Measurements from ENCODE around the gene RFC2.

Gene RFC2

GRCh38 chr7:74286131-74286530 lies 31.9 kb upstream of the RFC2 start:
- intact Hi-C loops (cut with DNase I), result loop anchor here (5.0 kb wide), 1 partner anchor 86 kb away; no protein-coding TSS in a partner anchor
- DNase-seq, result no peak

- no peak for DNase-seq
- intact Hi-C loops (cut with DNase I), result loop anchor here (5.0 kb wide), 1 partner anchor 87 kb away; no protein-coding TSS in a partner anchor
Observed at GRCh38 chr7:74284781-74285259, 30.6 kb upstream of the RFC2 start.

GRCh38 chr7:74283858-74284447 lies 29.8 kb upstream of the RFC2 start:
- intact Hi-C loops (cut with DNase I), result no loop called here
- peak in 31 of 42 donors; percentile 18 to 82 (median 60) for DNase-seq

- DNase-seq, result peak in 9 of 42 donors; percentile 19 to 60 (median 39)
- intact Hi-C loops (cut with DNase I), result no loop called here
Observed at GRCh38 chr7:74282748-74283459, 28.7 kb upstream of the RFC2 start.

- DNase-seq, result no peak
- intact Hi-C loops (cut with DNase I), result no loop called here
Observed at GRCh38 chr7:74280985-74281384, 26.8 kb upstream of the RFC2 start.

- intact Hi-C loops (cut with DNase I), result no loop called here
- DNase-seq, result no peak
Observed at GRCh38 chr7:74277636-74278035, 23.4 kb upstream of the RFC2 start.

GRCh38 chr7:74275401-74275881 lies 21.2 kb upstream of the RFC2 start:
- DNase-seq, result peak in 7 of 42 donors; percentile 11 to 62 (median 30)
- intact Hi-C loops (cut with DNase I), result no loop called here

- intact Hi-C loops (cut with DNase I), result no loop called here
- DNase-seq, result peak in 38 of 42 donors; percentile 20 to 75 (median 56)
Observed at GRCh38 chr7:74272305-74273038, 18.3 kb upstream of the RFC2 start.

- no peak for DNase-seq
- intact Hi-C loops (cut with DNase I), result no loop called here
Observed at GRCh38 chr7:74271742-74272141, 17.5 kb upstream of the RFC2 start.

- intact Hi-C loops (cut with DNase I), result no loop called here
- peak in 41 of 42 donors; percentile 37 to 89 (median 73) for DNase-seq
Observed at GRCh38 chr7:74269757-74270277, 15.6 kb upstream of the RFC2 start.

- DNase-seq, result no peak
- intact Hi-C loops (cut with DNase I), result no loop called here
Observed at GRCh38 chr7:74267756-74268565, 13.8 kb upstream of the RFC2 start.

- no peak for DNase-seq
- intact Hi-C loops (cut with DNase I), result no loop called here
Observed at GRCh38 chr7:74266191-74266963, 12.2 kb upstream of the RFC2 start.

GRCh38 chr7:74263399-74264120 lies 9.4 kb upstream of the RFC2 start:
- no peak for DNase-seq
- intact Hi-C loops (cut with DNase I), result no loop called here

- intact Hi-C loops (cut with DNase I), result no loop called here
- DNase-seq, result no peak
Observed at GRCh38 chr7:74262639-74263398, 8.6 kb upstream of the RFC2 start.

GRCh38 chr7:74258639-74259038 lies 4.4 kb upstream of the RFC2 start:
- intact Hi-C loops (cut with DNase I), result loop anchor here (10.0 kb wide), 1 partner anchor 136 kb away; no protein-coding TSS in a partner anchor
- DNase-seq, result no peak

Data from head of caudate nucleus (tissue), 42 donors.